IMR-90 (cell line): ENCODE data around the gene PSMD14.

ENCODE experiments used
- CTCF ChIP-seq: conservative IDR thresholded peaks from 2 replicates; pipeline ENCODE4 v1.5.1; 2012; ENCODE audit warnings: mild to moderate bottlenecking, low read depth, low read length, improper control_type of control experiment
- ELK1 ChIP-seq: fragments of 150-350 bp; IDR thresholded peaks from 2 replicates; pipeline ENCODE4 v1.6.1; 2016; ENCODE audit warnings: low read depth, mild to moderate bottlenecking, low read length, moderate library complexity, borderline replicate concordance
- POLR2A ChIP-seq: IDR thresholded peaks from 2 replicates; pipeline ENCODE4 v1.6.1; 2012; ENCODE audit warnings: mild to moderate bottlenecking, low read depth, low read length
- RAD21 ChIP-seq: IDR thresholded peaks from 2 replicates; pipeline ENCODE4 v1.6.1; 2012; ENCODE audit warnings: low read length, improper control_type of control experiment
- SMC3 ChIP-seq: fragments of 150-350 bp; IDR thresholded peaks from 2 replicates; pipeline ENCODE4 v1.6.1; 2016; ENCODE audit warnings: low read depth, mild to moderate bottlenecking, antibody characterized with exemption, low read length, moderate library complexity

GRCh38 chr2:161370981-161371380 lies 62.8 kb downstream of the PSMD14 start:
- TF ChIP-seq POLR2A (no peak), CTCF (no peak), ELK1 (no peak), SMC3 (no peak), RAD21 (no peak)
